T1000 (cell line): ENCODE measurements around the gene BRK1.
"Not testable (repeated sequence)": the region's sequence is repeated elsewhere in the genome, so short reads cannot be mapped to it uniquely, and the experiment has no call there.

Experiments used
- DNase-seq: peaks from one replicate; lab custom pipeline; 2025; ENCODE audit warnings: mixed read lengths; lab: John Stamatoyannopoulos, UW

BRK1 gene

GRCh38 chr3:10142707-10143560, 27.5 kb downstream of the BRK1 start:
- no peak for DNase-seq

- DNase-seq = no peak
These were observed 30.2 kb downstream of the BRK1 start for GRCh38 chr3:10145685-10146084.

GRCh38 chr3:10149226-10149625, 33.8 kb downstream of the BRK1 start:
- DNase-seq = no peak

GRCh38 chr3:10150987-10151386, 35.5 kb downstream of the BRK1 start:
- DNase-seq = no peak

- no peak for DNase-seq
These were observed 39.1 kb downstream of the BRK1 start for GRCh38 chr3:10154335-10155122.

- DNase-seq = no peak
These were observed 39.6 kb downstream of the BRK1 start for GRCh38 chr3:10155123-10155472.

GRCh38 chr3:10155658-10156057, 40.2 kb downstream of the BRK1 start:
- no peak for DNase-seq

- no peak for DNase-seq
These were observed 41.6 kb downstream of the BRK1 start for GRCh38 chr3:10157031-10157430.

GRCh38 chr3:10158555-10158954, 43.1 kb downstream of the BRK1 start:
- DNase-seq = not testable (repeated sequence)

GRCh38 chr3:10160346-10160745, 44.9 kb downstream of the BRK1 start:
- no peak for DNase-seq

- no peak for DNase-seq
These were observed 45.5 kb downstream of the BRK1 start for GRCh38 chr3:10160925-10161324.

GRCh38 chr3:10162185-10162584, 46.7 kb downstream of the BRK1 start:
- no peak for DNase-seq

GRCh38 chr3:10164201-10164545, 48.7 kb downstream of the BRK1 start:
- not testable (repeated sequence) for DNase-seq

GRCh38 chr3:10164546-10165393, 49.3 kb downstream of the BRK1 start, which contains the start of gene IRAK2:
Gene IRAK2, plus strand, starts transcription at chr3:10164919. Its CDS starts 36 bp downstream, at chr3:10164955.
- peak; percentile 58 for DNase-seq

GRCh38 chr3:10166213-10166604, 50.7 kb downstream of the BRK1 start:
- no peak for DNase-seq

- DNase-seq = no peak
These were observed 53.6 kb downstream of the BRK1 start for GRCh38 chr3:10169000-10169496.

GRCh38 chr3:10170915-10171478, 55.5 kb downstream of the BRK1 start:
- DNase-seq = no peak

GRCh38 chr3:10173095-10173925, 57.8 kb downstream of the BRK1 start:
- no peak for DNase-seq

- DNase-seq = peak; percentile 93
These were observed 58.5 kb downstream of the BRK1 start for GRCh38 chr3:10173926-10174435.

- DNase-seq = not testable (repeated sequence)
These were observed 59.9 kb downstream of the BRK1 start for GRCh38 chr3:10175334-10175733.

- DNase-seq = not testable (repeated sequence)
These were observed 60.7 kb downstream of the BRK1 start for GRCh38 chr3:10176150-10176549.
